Measurements from ENCODE around the gene FAM234A.
"Not testable (repeated sequence)": the region's sequence is repeated elsewhere in the genome, so short reads cannot be mapped to it uniquely, and the experiment has no call there.

Gene FAM234A

GRCh38 chr16:249431-249830, 14.8 kb downstream of the FAM234A start:
- in situ Hi-C loops (cut with HindIII; ENCODE audit: low sequenced_read_pairs), result loop anchor here (5.0 kb wide), 2 partner anchors 38 to 52 kb away; no protein-coding TSS in a partner anchor
- H3K4me3 ChIP-seq (ENCODE audit: low read depth, low read length), result no peak overlapping the region
- TF ChIP-seq, protein P1, sequence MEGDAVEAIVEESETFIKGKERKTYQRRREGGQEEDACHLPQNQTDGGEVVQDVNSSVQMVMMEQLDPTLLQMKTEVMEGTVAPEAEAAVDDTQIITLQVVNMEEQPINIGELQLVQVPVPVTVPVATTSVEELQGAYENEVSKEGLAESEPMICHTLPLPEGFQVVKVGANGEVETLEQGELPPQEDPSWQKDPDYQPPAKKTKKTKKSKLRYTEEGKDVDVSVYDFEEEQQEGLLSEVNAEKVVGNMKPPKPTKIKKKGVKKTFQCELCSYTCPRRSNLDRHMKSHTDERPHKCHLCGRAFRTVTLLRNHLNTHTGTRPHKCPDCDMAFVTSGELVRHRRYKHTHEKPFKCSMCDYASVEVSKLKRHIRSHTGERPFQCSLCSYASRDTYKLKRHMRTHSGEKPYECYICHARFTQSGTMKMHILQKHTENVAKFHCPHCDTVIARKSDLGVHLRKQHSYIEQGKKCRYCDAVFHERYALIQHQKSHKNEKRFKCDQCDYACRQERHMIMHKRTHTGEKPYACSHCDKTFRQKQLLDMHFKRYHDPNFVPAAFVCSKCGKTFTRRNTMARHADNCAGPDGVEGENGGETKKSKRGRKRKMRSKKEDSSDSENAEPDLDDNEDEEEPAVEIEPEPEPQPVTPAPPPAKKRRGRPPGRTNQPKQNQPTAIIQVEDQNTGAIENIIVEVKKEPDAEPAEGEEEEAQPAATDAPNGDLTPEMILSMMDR (IDR thresholded peaks at IDR 0.05; ENCODE audit: low read depth, low read length, missing control alignments), result no peak
- no peak for DNase-seq (ENCODE audit: low read depth)

GRCh38 chr16:252366-253337, 18.0 kb downstream of the FAM234A start:
- in situ Hi-C loops (cut with HindIII; ENCODE audit: low sequenced_read_pairs), result no loop called here
- H3K4me3 ChIP-seq (ENCODE audit: low read depth, low read length), result no peak overlapping the region
- TF ChIP-seq, protein P1 (IDR thresholded peaks at IDR 0.05; ENCODE audit: low read depth, low read length, missing control alignments), result no peak
- DNase-seq (ENCODE audit: low read depth), result no peak

DNA sequence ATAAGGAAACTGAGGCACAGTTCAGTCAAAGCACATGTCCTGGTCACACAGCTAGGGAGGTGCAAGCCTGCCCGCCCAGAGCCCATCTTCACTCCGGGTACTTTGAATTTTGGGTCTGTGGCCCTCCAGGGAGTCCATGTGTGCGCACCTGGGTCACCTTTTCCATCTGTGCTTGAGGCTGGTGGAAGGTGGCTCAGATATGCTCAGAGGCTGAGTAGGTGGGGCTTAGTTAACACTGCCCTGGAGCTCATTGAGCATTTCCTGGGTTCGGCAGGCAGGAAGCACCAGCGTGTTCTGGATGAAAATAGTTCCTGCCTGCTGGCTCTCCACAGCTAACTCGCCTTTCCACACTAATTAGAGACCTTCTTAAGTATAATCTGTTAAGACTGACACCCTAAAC, 19.2 kb downstream of the FAM234A start:
- TF ChIP-seq, protein P1 (IDR thresholded peaks at IDR 0.05; ENCODE audit: low read depth, low read length, missing control alignments), result no peak
- no peak overlapping the region for H3K4me3 ChIP-seq (ENCODE audit: low read depth, low read length)
- DNase-seq (ENCODE audit: low read depth), result no peak
- in situ Hi-C loops (cut with HindIII; ENCODE audit: low sequenced_read_pairs), result no loop called here

DNA sequence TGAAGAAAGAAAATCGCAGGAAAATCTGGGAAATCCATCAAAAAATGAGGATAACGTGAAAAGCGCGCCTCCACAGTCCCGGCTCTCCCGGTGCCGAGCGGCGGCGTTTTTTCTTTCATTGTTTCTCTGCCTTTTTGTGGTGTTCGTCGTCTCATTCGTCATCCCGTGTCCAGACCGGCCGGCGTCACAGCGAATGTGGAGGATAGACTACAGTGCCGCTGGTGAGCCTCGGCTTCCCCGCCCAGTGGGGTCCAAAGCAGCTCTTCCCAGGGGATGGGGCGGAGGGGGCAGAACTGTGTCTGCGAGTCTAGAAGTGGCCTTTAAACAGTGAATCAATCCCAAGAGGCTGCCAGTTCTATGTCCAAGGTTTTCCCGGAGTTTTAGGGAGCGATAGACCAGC, 19.8 kb downstream of the FAM234A start:
- in situ Hi-C loops (cut with HindIII; ENCODE audit: low sequenced_read_pairs), result no loop called here
- DNase-seq (ENCODE audit: low read depth), result no peak
- no peak overlapping the region for H3K4me3 ChIP-seq (ENCODE audit: low read depth, low read length)
- TF ChIP-seq, protein P1 (IDR thresholded peaks at IDR 0.05; ENCODE audit: low read depth, low read length, missing control alignments), result no peak

- DNase-seq (ENCODE audit: low read depth), result no peak
- in situ Hi-C loops (cut with HindIII; ENCODE audit: low sequenced_read_pairs), result no loop called here
- no peak overlapping the region for H3K4me3 ChIP-seq (ENCODE audit: low read depth, low read length)
- TF ChIP-seq, protein P1 (IDR thresholded peaks at IDR 0.05; ENCODE audit: low read depth, low read length, missing control alignments), result no peak
Measured at GRCh38 chr16:255183-255582, 20.6 kb downstream of the FAM234A start.

DNA sequence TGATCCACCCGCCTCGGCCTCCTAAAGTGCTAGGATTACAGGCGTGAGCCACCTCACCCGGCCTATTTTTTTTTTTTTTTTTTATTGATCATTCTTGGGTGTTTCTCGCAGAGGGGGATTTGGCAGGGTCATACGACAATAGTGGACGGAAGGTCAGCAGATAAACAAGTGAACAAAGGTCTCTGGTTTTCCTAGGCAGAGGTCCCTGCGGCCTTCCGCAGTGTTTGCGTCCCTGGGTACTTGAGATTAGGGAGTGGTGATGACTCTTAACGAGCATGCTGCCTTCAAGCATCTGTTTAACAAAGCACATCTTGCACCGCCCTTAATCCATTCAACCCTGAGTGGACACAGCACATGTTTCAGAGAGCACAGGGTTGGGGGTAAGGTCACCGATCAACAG, 23.5 kb downstream of the FAM234A start:
- H3K4me3 ChIP-seq (ENCODE audit: low read depth, low read length); in situ Hi-C loops (cut with HindIII; ENCODE audit: low sequenced_read_pairs); DNase-seq (ENCODE audit: low read depth): not testable (repeated sequence)

GRCh38 chr16:259226-259625, 24.6 kb downstream of the FAM234A start:
- in situ Hi-C loops (cut with HindIII; ENCODE audit: low sequenced_read_pairs), result no loop called here

More at GRCh38 chr16:259226-259625, 24.6 kb downstream of the FAM234A start:
- no peak overlapping the region for H3K4me3 ChIP-seq (ENCODE audit: low read depth, low read length)
- no peak for DNase-seq (ENCODE audit: low read depth)
- TF ChIP-seq, protein P1 (IDR thresholded peaks at IDR 0.05; ENCODE audit: low read depth, low read length, missing control alignments), result no peak
